HepG2 (cell line): ENCODE data around the gene KCNT1. TPM values are rescaled to one million over a fixed set of nuclear protein-coding genes. Genes with fewer than 3 reads are reported as not detected.

ENCODE experiments used
- ATAC-seq: fragments of 200-7000 bp; cut with Tn5 transposase; 3 replicates; pipeline ENCODE4 v1.9.1; 2020; ENCODE audit warnings: mild to moderate bottlenecking, moderate library complexity
- BruUV-seq: library from RNA; stranded (reverse); fragments of 400-500 nt; replicated peaks from 2 replicates; lab custom pipeline; 2021; lab: Mats Ljungman, UMichigan
- CTCF ChIA-PET: fragments of 300-600 bp; formaldehyde crosslinking; extraction: SDS; loops from one replicate; lab custom pipeline; 2021; ENCODE audit warnings: low total read pairs, inconsistent platforms, low intra/inter-chr PET ratio; lab: Yijun Ruan, JAX
- POLR2A ChIA-PET: fragments of 350-600 bp; sonication (Branson Sonifier 250); formaldehyde crosslinking; loops from one replicate; lab custom pipeline; 2020; ENCODE audit warnings: antibody characterized with exemption, inconsistent platforms; lab: Yijun Ruan, JAX
- DNase-seq: peaks from one replicate; pipeline ENCODE4 v3.0.0-alpha.2; 2015; ENCODE audit warnings: low spot score
- FAIRE-seq: peaks from 3 replicates; lab custom pipeline; 2011; peaks lifted over from hg19 to GRCh38; lab: Jason Lieb, UNC
- H2AFZ ChIP-seq: one replicate; pipeline ENCODE4 v1.6.1; 2011; ENCODE audit warnings: low read length, inconsistent platforms
- H3K27ac ChIP-seq: fragments of 300-600 bp; 3 replicates; pipeline ENCODE4 v1.8.0; 2011; ENCODE audit warnings: mixed run types, mild to moderate bottlenecking, mixed read lengths, low read length, inconsistent platforms; ENCODE audit not compliant: insufficient read depth; ENCODE audit errors: extremely low read length
- H3K27me3 ChIP-seq, 2 experiments: fragments of 200-600 bp in 1 of 2; 2 replicates in 1 of 2; 3 replicates in 1 of 2; pipeline versions ENCODE4 v1.6.0 to v1.8.0; 2011; ENCODE audit warnings: low read length in 2 of 2, mild to moderate bottlenecking in 2 of 2, moderate library complexity in 2 of 2, inconsistent platforms in 1 of 2; ENCODE audit not compliant: insufficient read depth in 2 of 2, control insufficient read depth in 1 of 2
- H3K36me3 ChIP-seq, 2 experiments: fragments of 200-600 bp in 1 of 2; replicated peaks in 1 of 2; 2 replicates in 1 of 2; 3 replicates in 1 of 2; pipeline versions ENCODE4 v1.5.1 to v1.8.0; 2011; ENCODE audit warnings: low read length in 2 of 2, inconsistent platforms in 1 of 2; ENCODE audit not compliant: insufficient read depth in 2 of 2, control insufficient read depth in 1 of 2
- H3K4me1 ChIP-seq: 2 replicates; pipeline ENCODE4 v1.5.1; 2012; ENCODE audit warnings: low read length, inconsistent platforms; ENCODE audit not compliant: insufficient read depth
- H3K4me2 ChIP-seq: 2 replicates; pipeline ENCODE4 v1.6.0; 2011; ENCODE audit warnings: low read depth, low read length, inconsistent platforms
- H3K4me3 ChIP-seq, 3 experiments: fragments of 200-600 bp in 1 of 3; sonication (generic), shearing (Covaris generic) in 1 of 3; replicated peaks in 1 of 3; 2 replicates each; pipeline ENCODE4 v1.5.1; 2011 to 2016; ENCODE audit warnings: low read length in 3 of 3, inconsistent platforms in 2 of 3, low read depth in 2 of 3, mild to moderate bottlenecking in 2 of 3, control low read depth in 1 of 3, mixed read lengths in 1 of 3; ENCODE audit not compliant: insufficient read depth in 1 of 3
- H3K79me2 ChIP-seq: one replicate; pipeline ENCODE4 v1.6.1; 2011; ENCODE audit warnings: low read length, inconsistent platforms; ENCODE audit not compliant: insufficient read depth
- H3K9ac ChIP-seq: 2 replicates; pipeline ENCODE4 v1.6.0; 2011; ENCODE audit warnings: mild to moderate bottlenecking, low read depth, low read length, inconsistent platforms; ENCODE audit not compliant: insufficient read depth
- H3K9me3 ChIP-seq: 2 replicates; pipeline ENCODE4 v1.5.1; 2012; ENCODE audit warnings: mild to moderate bottlenecking, low read length
- H4K20me1 ChIP-seq: 2 replicates; pipeline ENCODE4 v1.6.0; 2011; ENCODE audit warnings: inconsistent platforms, mild to moderate bottlenecking, low read length, moderate library complexity; ENCODE audit not compliant: insufficient read depth
- EZH2 ChIP-seq: conservative IDR thresholded peaks from 2 replicates; pipeline ENCODE4 v1.6.1; 2012; ENCODE audit warnings: mild to moderate bottlenecking, low read depth, low read length, moderate library complexity
- KDM5B ChIP-seq: sonication (generic); formaldehyde crosslinking; IDR thresholded peaks from 2 replicates; pipeline ENCODE4 v1.4.0; 2020; ENCODE audit warnings: missing genetic modification reagents, mild to moderate bottlenecking, borderline replicate concordance
- TCF12 ChIP-seq, 2 experiments: fragments of 450-650 bp in 1 of 2; sonication (generic) in 1 of 2; formaldehyde crosslinking in 1 of 2; IDR thresholded peaks; 2 replicates each; pipeline versions ENCODE4 v1.6.1 to v1.8.0; 2017 to 2022; ENCODE audit warnings: antibody characterized with exemption in 1 of 2, mild to moderate bottlenecking in 1 of 2, missing genetic modification reagents in 1 of 2, moderate library complexity in 1 of 2
- ZNF253 ChIP-seq: sonication (generic); formaldehyde crosslinking; IDR thresholded peaks from 2 replicates; pipeline ENCODE4 v1.8.0; 2022; ENCODE audit warnings: mild to moderate bottlenecking, missing genetic modification reagents, borderline replicate concordance
- ZNF292 ChIP-seq: sonication (generic); formaldehyde crosslinking; IDR thresholded peaks from 2 replicates; pipeline ENCODE4 v1.8.1; 2022; ENCODE audit warnings: mild to moderate bottlenecking, low read depth, missing genetic modification reagents, borderline replicate concordance
- ZNF335 ChIP-seq: sonication (generic); formaldehyde crosslinking; IDR thresholded peaks from 2 replicates; pipeline ENCODE4 v1.4.0; 2020; ENCODE audit warnings: missing genetic modification reagents
- WGBS: methylation state at CpG from one replicate; pipeline ENCODE4 v1.1.6; 2017; ENCODE audit warnings: low lambda C conversion rate; 5-methylcytosine and 5-hydroxymethylcytosine counted together
- in situ Hi-C: cut with HindIII; loops from 2 replicates; pipeline ENCODE4 v1.10.0; 2017; ENCODE audit warnings: low pct_unique_long_range_greater_than_20kb; ENCODE audit not compliant: extremely low pct_ligation_motif_present
- intact Hi-C: fragments of 100-400 bp; cut with micrococcal nuclease; formaldehyde crosslinking; loops from one replicate; pipeline ENCODE4 v1.10.0; 2022; ENCODE audit not compliant: unreplicated experiment
- polyA plus RNA-seq, 8 experiments: library from polyadenylated mRNA; depleted of rRNA in 3 of 8; stranded (reverse) in 7 of 8; unstranded in 1 of 8; fragments of >200 nt; fragmentation: Illumina TruSeq in 4 of 8; extraction: Trizol in 4 of 8; gene quantifications; 2 replicates each; pipeline versions ENCODE4 v1.2.1 to v1.2.3, GENCODE V29; 2011 to 2016; ENCODE audit warnings: low read depth in 4 of 8, missing spikeins in 1 of 8, mixed read lengths in 1 of 8; ENCODE audit not compliant: insufficient read depth in 1 of 8
- total RNA-seq, 5 experiments: library from RNA; depleted of rRNA; stranded (reverse); fragments of >200 nt; fragmentation: Illumina TruSeq; extraction: Trizol; gene quantifications; 2 replicates each; pipeline ENCODE4 v1.2.3, GENCODE V29; 2016; ENCODE audit warnings: low read depth in 1 of 5
- TF ChIP-seq, protein P1 (sequence below): sonication (generic); formaldehyde crosslinking; IDR thresholded peaks from 2 replicates; pipeline ENCODE4 v1.4.0; 2020; ENCODE audit warnings: mild to moderate bottlenecking, missing genetic modification reagents

KCNT1 gene
- total and polyA plus RNA-seq, 2 of the 13 experiments (the other 11 are each of a cell fraction or from before 2014, with no cell fraction given), result not detected

DNA sequence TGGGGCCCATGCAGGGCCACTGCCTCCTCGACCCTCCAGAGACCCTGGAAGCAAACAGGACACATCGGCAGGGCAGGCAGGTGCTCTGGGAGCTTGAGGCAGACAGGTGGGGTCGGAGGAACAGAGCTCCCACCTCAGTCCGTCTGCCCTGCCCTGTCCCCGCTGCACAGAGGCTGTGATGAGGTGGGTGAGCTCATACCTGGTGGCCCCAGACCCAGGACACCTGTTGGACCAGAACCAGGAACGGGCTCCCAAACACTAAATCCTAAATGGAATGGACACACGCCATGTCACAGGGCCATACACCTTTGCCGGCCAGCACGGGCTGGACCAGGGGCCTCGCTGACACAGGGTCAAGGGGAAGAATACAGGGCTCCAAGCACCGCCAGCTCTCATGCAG lies 8.2 kb upstream of the KCNT1 start (continued):
- TF ChIP-seq TCF12 (IDR thresholded peaks at IDR 0.05) (no peak), TCF12 (CRISPR knock-in tag; IDR thresholded peaks at IDR 0.05) (no peak), ZNF253 (no peak), ZNF292 (no peak), ZNF335 (CRISPR knock-in tag) (no peak)
- TF ChIP-seq, protein P1, sequence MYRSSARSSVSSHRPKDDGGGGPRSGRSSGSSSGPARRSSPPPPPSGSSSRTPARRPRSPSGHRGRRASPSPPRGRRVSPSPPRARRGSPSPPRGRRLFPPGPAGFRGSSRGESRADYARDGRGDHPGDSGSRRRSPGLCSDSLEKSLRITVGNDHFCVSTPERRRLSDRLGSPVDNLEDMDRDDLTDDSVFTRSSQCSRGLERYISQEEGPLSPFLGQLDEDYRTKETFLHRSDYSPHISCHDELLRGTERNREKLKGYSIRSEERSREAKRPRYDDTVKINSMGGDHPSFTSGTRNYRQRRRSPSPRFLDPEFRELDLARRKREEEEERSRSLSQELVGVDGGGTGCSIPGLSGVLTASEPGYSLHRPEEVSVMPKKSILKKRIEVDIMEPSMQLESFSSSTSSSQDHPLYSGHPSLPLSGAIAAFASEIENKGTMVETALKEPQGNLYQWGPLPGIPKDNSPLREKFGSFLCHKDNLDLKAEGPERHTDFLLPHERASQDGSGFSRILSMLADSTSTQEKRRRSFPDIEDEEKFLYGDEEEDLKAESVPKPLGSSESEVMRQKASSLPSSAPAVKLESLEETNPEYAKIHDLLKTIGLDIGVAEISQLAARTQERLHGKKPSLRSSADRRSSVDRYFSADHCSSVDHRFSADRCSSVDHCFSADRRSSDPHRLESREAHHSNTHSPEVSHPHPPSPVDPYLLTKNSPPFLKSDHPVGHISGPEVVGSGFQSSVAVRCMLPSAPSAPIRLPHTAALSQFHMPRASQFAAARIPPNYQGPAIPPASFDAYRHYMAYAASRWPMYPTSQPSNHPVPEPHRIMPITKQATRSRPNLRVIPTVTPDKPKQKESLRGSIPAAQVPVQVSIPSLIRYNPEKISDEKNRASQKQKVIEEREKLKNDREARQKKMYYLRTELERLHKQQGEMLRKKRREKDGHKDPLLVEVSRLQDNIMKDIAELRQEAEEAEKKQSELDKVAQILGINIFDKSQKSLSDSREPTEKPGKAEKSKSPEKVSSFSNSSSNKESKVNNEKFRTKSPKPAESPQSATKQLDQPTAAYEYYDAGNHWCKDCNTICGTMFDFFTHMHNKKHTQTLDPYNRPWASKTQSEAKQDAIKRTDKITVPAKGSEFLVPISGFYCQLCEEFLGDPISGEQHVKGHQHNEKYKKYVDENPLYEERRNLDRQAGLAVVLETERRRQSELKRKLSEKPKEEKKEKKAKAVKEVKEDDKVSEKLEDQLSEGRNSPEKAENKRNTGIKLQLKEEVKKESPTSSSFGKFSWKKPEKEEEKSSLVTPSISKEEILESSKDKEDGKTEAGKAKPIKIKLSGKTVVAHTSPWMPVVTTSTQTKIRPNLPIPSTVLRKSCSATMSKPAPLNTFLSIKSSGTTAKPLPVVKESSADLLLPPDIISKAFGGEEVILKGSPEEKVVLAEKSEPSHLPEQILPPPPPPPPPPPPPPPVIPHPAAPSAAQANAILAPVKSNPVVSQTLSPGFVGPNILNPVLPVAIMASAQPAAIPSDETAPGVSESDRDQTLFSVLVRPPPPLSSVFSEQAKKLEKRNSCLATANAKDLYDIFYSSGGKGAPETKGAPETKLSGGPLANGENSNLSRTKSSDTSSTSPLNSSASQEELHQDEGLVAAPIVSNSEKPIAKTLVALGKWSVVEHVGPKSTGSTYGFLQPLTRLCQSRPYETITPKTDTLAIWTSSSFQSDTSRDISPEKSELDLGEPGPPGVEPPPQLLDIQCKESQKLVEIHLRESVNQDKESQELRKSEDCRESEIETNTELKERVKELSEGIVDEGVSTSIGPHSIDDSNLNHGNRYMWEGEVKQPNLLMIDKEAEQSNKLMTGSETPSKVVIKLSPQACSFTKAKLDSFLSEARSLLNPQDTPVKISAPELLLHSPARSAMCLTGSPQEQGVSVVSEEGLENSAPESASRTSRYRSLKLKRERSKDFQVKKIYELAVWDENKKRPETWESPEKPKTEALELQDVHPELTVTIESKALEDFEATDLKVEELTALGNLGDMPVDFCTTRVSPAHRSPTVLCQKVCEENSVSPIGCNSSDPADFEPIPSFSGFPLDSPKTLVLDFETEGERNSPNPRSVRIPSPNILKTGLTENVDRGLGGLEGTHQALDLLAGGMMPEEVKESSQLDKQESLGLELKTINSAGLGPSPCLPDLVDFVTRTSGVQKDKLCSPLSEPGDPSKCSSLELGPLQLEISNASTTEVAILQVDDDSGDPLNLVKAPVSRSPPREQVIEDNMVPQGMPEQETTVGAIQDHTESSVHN, result no peak

DNA sequence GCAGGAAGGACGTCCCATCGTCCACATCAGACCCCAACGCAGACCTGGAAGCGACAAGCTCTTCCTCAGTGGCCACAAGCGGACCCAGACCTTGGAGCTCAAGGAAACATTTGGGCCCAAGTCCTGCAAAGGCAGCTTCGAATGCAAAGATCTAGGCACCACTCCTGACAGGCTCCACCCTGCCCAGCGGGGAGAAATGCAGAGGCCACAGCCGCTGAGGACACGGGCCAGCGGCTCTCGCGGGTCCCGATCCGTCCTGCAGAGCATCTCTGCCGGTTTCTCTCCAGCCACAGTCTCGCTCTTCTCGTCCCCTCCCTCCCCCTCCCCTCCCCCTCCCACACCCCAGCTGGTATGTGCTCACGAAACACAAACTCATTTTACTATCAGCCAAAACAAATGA lies 7.6 kb upstream of the KCNT1 start:
- H3K9ac ChIP-seq, result no peak overlapping the region
- H3K9me3 ChIP-seq, result no peaks in the 10 kb centered on the region
- DNase-seq, result no peak
- no peak for FAIRE-seq
- TF ChIP-seq EZH2, result 0 out of 2 replicates have a peak, but pooled peaks have one; percentile 5
- no peak for TF ChIP-seq KDM5B (CRISPR knock-in tag)
- ChIA-PET POLR2A (no interaction called here), CTCF (no interaction called here)
- no peak overlapping the region for H3K4me2 ChIP-seq
- peaks cover 30 to 90% of the 10 kb centered on the region in 2 experiments for H3K27me3 ChIP-seq
- 0 out of 2 replicates have a peak, but pooled peaks cover 4% of the 10 kb centered on the region for H4K20me1 ChIP-seq
- no peak overlapping the region for H3K4me3 ChIP-seq
- no peak overlapping the region for H2AFZ ChIP-seq
- in situ Hi-C loops, result no loop called here
- no peaks in the 10 kb centered on the region for H3K79me2 ChIP-seq
- 8% methylated on average over 12 of the region's 18 CpGs for whole genome bisulfite sequencing
- H3K4me1 ChIP-seq, result no peaks in the 10 kb centered on the region
- no peak overlapping the region for H3K27ac ChIP-seq
- no peak for ATAC-seq
- no peaks in the 10 kb centered on the region for H3K36me3 ChIP-seq
- intact Hi-C loops, result no loop called here
- no TSS peak for BruUV-seq
